ENCODE measurements around the gene MUC4.

DNA sequence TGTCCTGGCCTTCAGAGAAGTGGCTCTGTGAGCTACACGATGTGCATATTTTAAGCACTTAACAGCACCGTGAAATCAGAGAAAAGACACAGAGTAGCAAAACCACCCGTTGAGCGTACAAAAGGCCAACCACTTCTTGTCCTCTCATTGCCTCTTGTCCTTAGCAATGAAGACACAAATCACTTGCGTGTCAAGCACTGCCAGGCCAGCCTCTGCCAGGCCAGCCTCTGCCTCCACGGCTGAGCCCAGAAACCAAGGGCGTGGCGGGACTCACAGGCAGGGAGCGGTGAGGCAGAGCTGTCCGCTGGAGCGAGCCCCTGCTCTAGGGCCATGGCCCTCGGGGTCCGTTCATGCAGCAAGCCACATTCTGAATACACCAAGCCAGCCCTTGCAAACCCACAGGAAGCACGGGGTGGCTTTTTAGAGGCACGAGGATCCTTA, 4.0 kb downstream of the MUC4 start:
- TF ChIP-seq EZH2 (IDR thresholded peaks at IDR 0.05; ENCODE audit: low read depth, unreplicated experiment) (no peak), CTCF (conservative IDR thresholded peaks at IDR 0.05; ENCODE audit: low read depth in 2 of 2) (no peak), POLR2AphosphoS5 (IDR thresholded peaks at IDR 0.05; ENCODE audit: low read depth) (no peak), REST (IDR thresholded peaks at IDR 0.05; ENCODE audit: unreplicated experiment) (no peak)
